HEK293 (cell line): ENCODE measurements around the gene SYNDIG1.

Source experiments
- CTCF ChIA-PET: fragments of 350-600 bp; formaldehyde crosslinking; extraction: SDS; loops from one replicate; lab custom pipeline; 2021; ENCODE audit warnings: antibody characterized with exemption; lab: Yijun Ruan, JAX
- POLR2A ChIA-PET: fragments of 300-600 bp; formaldehyde crosslinking; extraction: SDS; loops from one replicate; lab custom pipeline; 2020; ENCODE audit warnings: antibody characterized with exemption, inconsistent platforms; lab: Yijun Ruan, JAX
- H3K27ac ChIP-seq: fragments of 200-500 bp; sonication (Bioruptor generic); 2 replicates; pipeline ENCODE4 v1.5.1; 2014; ENCODE audit warnings: low read depth, low read length, control low read depth, inconsistent platforms; ENCODE audit errors: extremely low read depth
- H3K36me3 ChIP-seq, 2 experiments: fragments of 200-500 bp in 1 of 2; sonication (Bioruptor generic) in 1 of 2; 1 replicate in 1 of 2; 2 replicates in 1 of 2; pipeline ENCODE4 v1.5.1; 2014 to 2017; ENCODE audit warnings: inconsistent platforms in 2 of 2, low read length in 2 of 2; ENCODE audit not compliant: control insufficient read depth in 2 of 2, insufficient read depth in 1 of 2
- H3K4me1 ChIP-seq: fragments of 200-500 bp; sonication (Bioruptor generic); 2 replicates; pipeline ENCODE4 v1.5.1; 2014; ENCODE audit warnings: mild to moderate bottlenecking, low read length, inconsistent platforms; ENCODE audit not compliant: control insufficient read depth, insufficient read depth
- H3K4me3 ChIP-seq: 2 replicates; pipeline ENCODE4 v1.5.1; 2011; ENCODE audit warnings: low read depth, mild to moderate bottlenecking, control low read depth, low read length, moderate library complexity
- H3K9me3 ChIP-seq: fragments of 200-500 bp; sonication (Bioruptor generic); 2 replicates; pipeline ENCODE4 v1.5.1; 2014; ENCODE audit warnings: low read depth, low read length, inconsistent platforms; ENCODE audit not compliant: control insufficient read depth, insufficient read depth
- GFI1B ChIP-seq: fragments of 450-650 bp; formaldehyde crosslinking; IDR thresholded peaks from 2 replicates; pipeline ENCODE4 v1.5.1; 2016; ENCODE audit warnings: missing biosample characterization, missing genetic modification characterization
- GLI4 ChIP-seq: fragments of 450-650 bp; formaldehyde crosslinking; IDR thresholded peaks from 2 replicates; pipeline ENCODE4 v1.5.1; 2016; ENCODE audit warnings: missing biosample characterization, missing genetic modification characterization
- GLIS2 ChIP-seq: fragments of 450-650 bp; formaldehyde crosslinking; IDR thresholded peaks from 2 replicates; pipeline ENCODE4 v1.5.1; 2016; ENCODE audit warnings: missing biosample characterization, missing genetic modification characterization
- HOXD13 ChIP-seq: sonication (generic); formaldehyde crosslinking; IDR thresholded peaks from 2 replicates; pipeline ENCODE4 v1.8.0; 2022; ENCODE audit warnings: missing genetic modification reagents, borderline replicate concordance
- MYNN ChIP-seq: fragments of 450-650 bp; formaldehyde crosslinking; IDR thresholded peaks from 2 replicates; pipeline ENCODE4 v1.5.1; 2016; ENCODE audit warnings: missing biosample characterization, missing genetic modification characterization, borderline replicate concordance
- MZF1 ChIP-seq: fragments of 450-650 bp; formaldehyde crosslinking; IDR thresholded peaks from 2 replicates; pipeline ENCODE4 v1.5.1; 2017; ENCODE audit warnings: missing biosample characterization, missing genetic modification characterization, borderline replicate concordance
- PRDM1 ChIP-seq: fragments of 450-650 bp; formaldehyde crosslinking; IDR thresholded peaks from 2 replicates; pipeline ENCODE4; 2016; ENCODE audit warnings: missing biosample characterization, missing genetic modification characterization
- RBAK ChIP-seq: fragments of 450-650 bp; formaldehyde crosslinking; IDR thresholded peaks from 2 replicates; pipeline ENCODE4 v1.5.1; 2016; ENCODE audit warnings: missing biosample characterization, missing genetic modification characterization
- SCRT2 ChIP-seq: fragments of 450-650 bp; formaldehyde crosslinking; IDR thresholded peaks from 2 replicates; pipeline ENCODE4 v1.5.1; 2016; ENCODE audit warnings: missing biosample characterization, missing genetic modification characterization
- TRIM28 ChIP-seq: IDR thresholded peaks from 2 replicates; pipeline ENCODE4 v1.6.1; 2011; ENCODE audit warnings: low read length, control low read depth, borderline replicate concordance
- YY2 ChIP-seq: fragments of 450-650 bp; formaldehyde crosslinking; IDR thresholded peaks from 2 replicates; pipeline ENCODE4 v1.5.1; 2016; ENCODE audit warnings: missing biosample characterization, missing genetic modification characterization
- ZIC2 ChIP-seq: fragments of 450-650 bp; formaldehyde crosslinking; IDR thresholded peaks from 2 replicates; pipeline ENCODE4 v1.5.1; 2016; ENCODE audit warnings: missing biosample characterization, missing genetic modification characterization
- ZNF169 ChIP-seq: fragments of 450-650 bp; formaldehyde crosslinking; IDR thresholded peaks from 2 replicates; pipeline ENCODE4 v1.5.1; 2016; ENCODE audit warnings: missing biosample characterization, missing genetic modification characterization
- ZNF184 ChIP-seq: fragments of 450-650 bp; IDR thresholded peaks from 2 replicates; pipeline ENCODE4 v1.5.1; 2018; ENCODE audit warnings: missing biosample characterization, mild to moderate bottlenecking, missing genetic modification characterization
- ZNF366 ChIP-seq: fragments of 450-650 bp; formaldehyde crosslinking; conservative IDR thresholded peaks from 2 replicates; pipeline ENCODE4 v1.5.1; 2016; ENCODE audit warnings: missing biosample characterization, missing genetic modification characterization
- ZNF398 ChIP-seq: fragments of 450-650 bp; formaldehyde crosslinking; IDR thresholded peaks from 2 replicates; pipeline ENCODE4 v1.5.1; 2017; ENCODE audit warnings: missing biosample characterization, missing genetic modification characterization
- ZNF426 ChIP-seq: fragments of 450-650 bp; formaldehyde crosslinking; IDR thresholded peaks from 2 replicates; pipeline ENCODE4 v1.5.1; 2017; ENCODE audit warnings: missing biosample characterization, missing genetic modification characterization, mild to moderate bottlenecking, inconsistent platforms, moderate library complexity
- ZNF521 ChIP-seq: fragments of 450-650 bp; formaldehyde crosslinking; IDR thresholded peaks from 2 replicates; pipeline ENCODE4 v1.5.1; 2017; ENCODE audit warnings: missing biosample characterization, mild to moderate bottlenecking, missing genetic modification characterization
- ZNF530 ChIP-seq: fragments of 450-650 bp; formaldehyde crosslinking; IDR thresholded peaks from 2 replicates; pipeline ENCODE4 v1.5.1; 2016; ENCODE audit warnings: low read depth, missing biosample characterization, missing genetic modification characterization
- ZNF548 ChIP-seq: fragments of 450-650 bp; formaldehyde crosslinking; IDR thresholded peaks from 2 replicates; pipeline ENCODE4 v1.5.1; 2016; ENCODE audit warnings: missing biosample characterization, missing genetic modification characterization
- ZNF704 ChIP-seq: fragments of 450-650 bp; formaldehyde crosslinking; IDR thresholded peaks from 2 replicates; pipeline ENCODE4 v1.5.1; 2016; ENCODE audit warnings: missing biosample characterization, missing genetic modification characterization
- ZNF837 ChIP-seq: fragments of 450-650 bp; formaldehyde crosslinking; IDR thresholded peaks from 2 replicates; pipeline ENCODE4 v1.5.1; 2016; ENCODE audit warnings: missing biosample characterization, missing genetic modification characterization
- ZSCAN16 ChIP-seq: fragments of 450-650 bp; formaldehyde crosslinking; IDR thresholded peaks from 2 replicates; pipeline ENCODE4 v1.5.1; 2016; ENCODE audit warnings: missing biosample characterization, missing genetic modification characterization
- TF ChIP-seq, protein P1 (sequence below): fragments of 450-650 bp; formaldehyde crosslinking; IDR thresholded peaks from 2 replicates; pipeline ENCODE4 v1.5.1; 2016; ENCODE audit warnings: missing biosample characterization, missing genetic modification characterization
- TF ChIP-seq, protein P2 (sequence below): fragments of 450-650 bp; formaldehyde crosslinking; IDR thresholded peaks from 2 replicates; pipeline ENCODE4 v1.5.1; 2016; ENCODE audit warnings: missing biosample characterization, missing genetic modification characterization

The SYNDIG1 gene

GRCh38 chr20:24452498-24453127 is 16.8 kb upstream of the SYNDIG1 start:
- TF ChIP-seq SCRT2 (tag by site-specific recombination), result no peak
- TF ChIP-seq ZNF426 (tag by site-specific recombination), result no peak
- no peak for TF ChIP-seq RBAK (tag by site-specific recombination)
- TF ChIP-seq, protein P1, sequence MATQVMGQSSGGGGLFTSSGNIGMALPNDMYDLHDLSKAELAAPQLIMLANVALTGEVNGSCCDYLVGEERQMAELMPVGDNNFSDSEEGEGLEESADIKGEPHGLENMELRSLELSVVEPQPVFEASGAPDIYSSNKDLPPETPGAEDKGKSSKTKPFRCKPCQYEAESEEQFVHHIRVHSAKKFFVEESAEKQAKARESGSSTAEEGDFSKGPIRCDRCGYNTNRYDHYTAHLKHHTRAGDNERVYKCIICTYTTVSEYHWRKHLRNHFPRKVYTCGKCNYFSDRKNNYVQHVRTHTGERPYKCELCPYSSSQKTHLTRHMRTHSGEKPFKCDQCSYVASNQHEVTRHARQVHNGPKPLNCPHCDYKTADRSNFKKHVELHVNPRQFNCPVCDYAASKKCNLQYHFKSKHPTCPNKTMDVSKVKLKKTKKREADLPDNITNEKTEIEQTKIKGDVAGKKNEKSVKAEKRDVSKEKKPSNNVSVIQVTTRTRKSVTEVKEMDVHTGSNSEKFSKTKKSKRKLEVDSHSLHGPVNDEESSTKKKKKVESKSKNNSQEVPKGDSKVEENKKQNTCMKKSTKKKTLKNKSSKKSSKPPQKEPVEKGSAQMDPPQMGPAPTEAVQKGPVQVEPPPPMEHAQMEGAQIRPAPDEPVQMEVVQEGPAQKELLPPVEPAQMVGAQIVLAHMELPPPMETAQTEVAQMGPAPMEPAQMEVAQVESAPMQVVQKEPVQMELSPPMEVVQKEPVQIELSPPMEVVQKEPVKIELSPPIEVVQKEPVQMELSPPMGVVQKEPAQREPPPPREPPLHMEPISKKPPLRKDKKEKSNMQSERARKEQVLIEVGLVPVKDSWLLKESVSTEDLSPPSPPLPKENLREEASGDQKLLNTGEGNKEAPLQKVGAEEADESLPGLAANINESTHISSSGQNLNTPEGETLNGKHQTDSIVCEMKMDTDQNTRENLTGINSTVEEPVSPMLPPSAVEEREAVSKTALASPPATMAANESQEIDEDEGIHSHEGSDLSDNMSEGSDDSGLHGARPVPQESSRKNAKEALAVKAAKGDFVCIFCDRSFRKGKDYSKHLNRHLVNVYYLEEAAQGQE (tag by site-specific recombination), result no peak
- TF ChIP-seq GLI4 (tag by site-specific recombination), result no peak
- no peak for TF ChIP-seq PRDM1 (tag by site-specific recombination)

GRCh38 chr20:24453869-24454268 is 15.6 kb upstream of the SYNDIG1 start:
- Histone ChIP-seq H3K36me3 (no peaks in the 10 kb centered on the region), H3K4me3 (no peak overlapping the region), H3K9me3 (no peaks in the 10 kb centered on the region), H3K27ac (no peak overlapping the region), H3K4me1 (no peaks in the 10 kb centered on the region)
- TF ChIP-seq ZNF548 (tag by site-specific recombination), result no peak
- no peak for TF ChIP-seq ZNF530 (tag by site-specific recombination)
- TF ChIP-seq ZNF398 (tag by site-specific recombination), result no peak
- TF ChIP-seq HOXD13 (CRISPR knock-in tag), result no peak
- TF ChIP-seq MZF1, result no peak
- no peak for TF ChIP-seq ZNF366 (tag by site-specific recombination)
- no peak for TF ChIP-seq ZIC2
- TF ChIP-seq MYNN (tag by site-specific recombination), result no peak
- TF ChIP-seq YY2 (tag by site-specific recombination), result no peak
- no peak for TF ChIP-seq ZNF837
- TF ChIP-seq ZNF169 (tag by site-specific recombination), result no peak
- no peak for TF ChIP-seq ZNF704 (tag by site-specific recombination)
- no peak for TF ChIP-seq TRIM28
- TF ChIP-seq ZSCAN16 (tag by site-specific recombination), result no peak
- TF ChIP-seq, protein P2, sequence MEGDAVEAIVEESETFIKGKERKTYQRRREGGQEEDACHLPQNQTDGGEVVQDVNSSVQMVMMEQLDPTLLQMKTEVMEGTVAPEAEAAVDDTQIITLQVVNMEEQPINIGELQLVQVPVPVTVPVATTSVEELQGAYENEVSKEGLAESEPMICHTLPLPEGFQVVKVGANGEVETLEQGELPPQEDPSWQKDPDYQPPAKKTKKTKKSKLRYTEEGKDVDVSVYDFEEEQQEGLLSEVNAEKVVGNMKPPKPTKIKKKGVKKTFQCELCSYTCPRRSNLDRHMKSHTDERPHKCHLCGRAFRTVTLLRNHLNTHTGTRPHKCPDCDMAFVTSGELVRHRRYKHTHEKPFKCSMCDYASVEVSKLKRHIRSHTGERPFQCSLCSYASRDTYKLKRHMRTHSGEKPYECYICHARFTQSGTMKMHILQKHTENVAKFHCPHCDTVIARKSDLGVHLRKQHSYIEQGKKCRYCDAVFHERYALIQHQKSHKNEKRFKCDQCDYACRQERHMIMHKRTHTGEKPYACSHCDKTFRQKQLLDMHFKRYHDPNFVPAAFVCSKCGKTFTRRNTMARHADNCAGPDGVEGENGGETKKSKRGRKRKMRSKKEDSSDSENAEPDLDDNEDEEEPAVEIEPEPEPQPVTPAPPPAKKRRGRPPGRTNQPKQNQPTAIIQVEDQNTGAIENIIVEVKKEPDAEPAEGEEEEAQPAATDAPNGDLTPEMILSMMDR (tag by site-specific recombination), result no peak
- TF ChIP-seq GLIS2 (tag by site-specific recombination), result no peak
- no peak for TF ChIP-seq ZNF184
- TF ChIP-seq ZNF521 (tag by site-specific recombination), result no peak
- no peak for TF ChIP-seq GFI1B
- ChIA-PET POLR2A (no interaction called here), CTCF (no interaction called here)

More at GRCh38 chr20:24452498-24453127, 16.8 kb upstream of the SYNDIG1 start:
- H3K4me3 ChIP-seq, result no peak overlapping the region
- H3K36me3 ChIP-seq, result no peaks in the 10 kb centered on the region
- CTCF ChIA-PET, result no interaction called here
- POLR2A ChIA-PET, result no interaction called here
- no peaks in the 10 kb centered on the region for H3K9me3 ChIP-seq
- no peaks in the 10 kb centered on the region for H3K4me1 ChIP-seq
- no peak overlapping the region for H3K27ac ChIP-seq
